Activated CD4-positive, CD25-positive, alpha-beta regulatory T cell treated with anti-CD3 and anti-CD28 coated beads, Interleukin-2, amount 50 U/mL, for 16 hours (primary cell): ENCODE data around the gene PGC.
A peak's percentile ranks its signal among the peaks of the same experiment; 100 is the strongest.

ENCODE experiments used
- DNase-seq: peaks from one replicate; pipeline ENCODE4 v3.0.0-alpha.2; 2020; ENCODE audit warnings: low read depth, low spot score

PGC gene

DNA sequence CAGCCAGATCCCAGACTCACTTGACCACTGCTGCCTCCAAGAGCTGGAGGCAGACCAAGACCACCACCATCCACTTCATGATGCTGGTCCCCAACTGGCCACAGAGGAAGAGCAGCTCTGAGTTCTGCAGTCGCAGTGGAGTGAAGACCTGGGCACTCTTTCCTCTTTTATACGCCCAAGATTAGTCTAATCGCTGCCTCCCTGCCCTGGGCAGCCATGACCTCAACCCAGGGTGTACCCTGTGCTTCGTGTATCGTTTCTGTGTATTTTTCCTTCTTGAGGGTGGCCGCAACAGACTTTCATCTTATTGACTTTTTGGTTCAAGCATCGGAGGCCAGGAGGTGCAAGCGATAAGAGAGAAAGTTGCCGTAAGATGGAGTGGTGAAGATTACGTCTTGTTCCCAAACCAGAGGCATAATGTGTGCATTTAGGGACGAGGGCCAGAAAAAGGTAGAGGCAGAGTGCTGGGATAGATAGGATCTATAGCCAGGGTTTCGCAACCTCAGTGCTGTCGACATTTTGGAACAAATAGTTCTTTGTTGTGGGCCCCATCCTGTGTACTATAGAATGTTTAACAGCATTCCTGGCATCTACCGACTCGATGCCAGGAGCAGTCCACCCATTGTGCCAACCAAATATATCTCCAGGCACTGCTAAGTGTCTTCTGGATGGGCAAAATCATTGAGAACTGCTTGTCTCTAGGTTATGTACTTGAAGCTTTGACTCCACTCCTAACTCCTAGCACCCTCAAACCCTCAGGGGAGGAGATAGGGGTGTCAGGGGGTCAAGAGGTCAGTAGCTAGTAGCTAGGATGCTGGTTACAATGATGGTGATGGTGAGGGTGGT, at the start of gene PGC:
PGC (minus strand) TSS at position 142 of the 846 bp plus-strand sequence; CDS start at position 79, 63 bp downstream.
- no peak for DNase-seq

DNA sequence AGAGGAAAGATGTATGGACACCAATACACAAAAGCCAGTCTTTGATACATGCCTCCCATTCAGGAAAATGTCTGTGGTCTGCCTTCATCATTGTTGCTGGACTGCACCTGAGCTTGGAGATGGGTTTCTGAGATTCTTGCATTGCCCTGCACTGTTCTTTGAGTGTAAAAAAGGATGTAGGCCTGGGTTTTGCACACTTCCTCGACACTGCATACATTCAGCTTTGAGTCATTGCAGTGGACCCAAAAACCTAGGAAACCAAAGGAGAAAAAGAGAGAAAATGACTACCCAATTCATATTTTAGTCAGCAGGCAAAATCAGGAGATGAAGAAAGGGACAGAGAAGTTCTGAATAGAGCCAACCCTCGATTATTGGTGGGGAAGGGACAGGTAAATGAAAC, 49.3 kb upstream of the PGC start:
- no peak for DNase-seq

DNA sequence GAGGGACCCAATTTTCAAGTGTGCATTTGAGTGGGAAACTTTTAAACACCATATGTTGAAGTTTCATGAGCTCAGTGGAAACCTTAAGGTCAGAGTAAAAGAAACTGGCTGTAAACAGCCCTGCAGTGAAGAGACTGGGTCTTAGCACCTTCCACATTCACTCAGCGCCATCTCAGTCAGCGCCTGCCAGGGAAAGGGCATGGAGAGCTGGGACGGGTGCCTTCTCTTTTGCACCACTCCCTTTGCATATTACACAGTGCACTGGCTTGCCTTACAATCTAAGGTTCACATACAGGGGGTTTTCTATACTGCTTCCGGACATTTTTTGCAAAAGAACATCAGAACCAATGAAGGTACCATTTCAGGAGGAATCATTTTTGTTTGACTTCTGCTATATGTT, 44.8 kb upstream of the PGC start:
- no peak for DNase-seq

DNA sequence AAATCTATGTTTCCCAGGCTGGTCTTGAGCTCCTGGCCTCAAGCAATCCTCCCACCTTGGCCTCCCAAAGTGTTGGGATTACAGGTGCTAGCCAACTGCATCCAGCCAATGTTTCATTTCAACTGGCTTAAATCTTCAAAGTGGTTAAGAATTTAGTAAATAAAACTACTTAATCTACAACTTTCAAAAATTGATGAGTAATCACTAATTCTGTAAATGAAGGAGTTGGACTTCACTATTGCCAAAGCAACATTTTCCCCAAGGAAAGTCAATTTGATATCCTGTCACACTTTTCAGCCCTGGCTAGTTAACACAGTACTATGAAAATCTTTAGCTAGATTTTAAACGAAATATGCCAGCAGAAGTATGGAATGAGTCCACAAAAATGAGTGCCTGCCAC, 44.1 kb upstream of the PGC start:
- DNase-seq, result no peak

DNA sequence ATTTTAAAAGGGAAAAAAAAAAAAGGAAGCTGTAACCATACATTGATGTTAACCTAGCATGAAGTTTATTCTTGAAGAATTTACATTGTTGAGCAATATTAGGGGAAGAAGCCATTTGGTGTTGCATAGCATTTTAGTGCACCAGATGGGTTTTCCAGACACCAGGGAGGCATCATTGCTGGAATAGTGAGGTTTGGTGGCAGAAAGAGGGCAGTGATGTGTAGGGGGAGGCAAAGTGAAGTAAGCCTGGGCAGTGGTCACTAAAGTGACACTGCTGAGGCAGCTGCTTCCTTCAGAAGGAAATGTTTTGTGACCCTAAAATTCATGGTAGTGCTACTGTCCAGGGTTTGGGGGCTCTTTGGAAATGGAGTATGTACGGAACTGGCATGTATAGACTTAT, 42.8 kb upstream of the PGC start:
- no peak for DNase-seq

DNA sequence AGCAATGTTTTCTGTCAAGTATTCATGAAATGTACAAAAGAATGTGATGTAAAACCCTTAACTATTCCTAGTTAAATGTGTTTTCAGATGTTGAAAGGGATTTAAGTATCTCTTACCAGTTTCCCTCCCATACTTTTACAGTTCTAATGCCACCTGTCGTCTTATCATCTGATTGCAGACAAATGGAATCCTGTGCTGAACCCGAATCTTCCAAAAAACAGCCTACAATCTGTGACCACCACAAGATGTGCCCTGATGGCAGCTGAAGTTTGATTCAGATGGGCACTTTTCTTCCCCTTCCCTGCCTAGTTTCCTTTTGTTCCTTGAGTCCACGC, 42.2 kb upstream of the PGC start:
- no peak for DNase-seq

DNA sequence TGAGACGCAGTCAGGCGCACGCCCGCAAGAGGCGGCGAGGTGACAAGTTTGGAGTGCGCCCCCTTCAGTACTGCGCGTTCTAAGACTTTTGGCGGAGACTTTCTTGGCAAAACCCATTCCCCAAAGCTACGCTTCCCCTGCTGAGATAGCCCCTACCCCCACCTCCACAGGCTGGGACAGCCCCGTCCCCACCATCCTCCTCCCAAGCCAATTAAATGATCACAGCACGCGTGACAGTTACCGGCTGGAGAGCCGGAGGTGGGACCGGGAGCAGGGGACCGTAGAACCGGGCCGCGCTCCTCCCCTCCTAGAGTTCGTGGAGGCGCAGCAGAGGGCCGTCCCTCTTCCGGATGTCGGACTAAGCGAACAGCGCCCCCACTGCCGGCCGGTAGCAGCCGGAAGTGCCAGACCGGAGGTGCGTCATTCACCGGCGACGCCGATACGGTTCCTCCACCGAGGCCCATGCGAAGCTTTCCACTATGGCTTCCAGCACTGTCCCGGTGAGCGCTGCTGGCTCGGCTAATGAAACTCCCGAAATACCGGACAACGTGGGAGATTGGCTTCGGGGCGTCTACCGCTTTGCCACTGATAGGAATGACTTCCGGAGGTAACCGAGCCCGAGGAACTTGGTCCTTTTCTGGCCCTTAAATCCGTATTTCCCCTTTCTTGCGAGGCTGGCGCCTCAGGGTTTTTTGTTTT, 40.2 kb upstream of the PGC start, which contains the start of gene TOMM6:
TOMM6 (plus strand) TSS at position 476 of the 699 bp plus-strand sequence; CDS start at position 480, 4 bp downstream.
- peak; percentile 87 for DNase-seq

DNA sequence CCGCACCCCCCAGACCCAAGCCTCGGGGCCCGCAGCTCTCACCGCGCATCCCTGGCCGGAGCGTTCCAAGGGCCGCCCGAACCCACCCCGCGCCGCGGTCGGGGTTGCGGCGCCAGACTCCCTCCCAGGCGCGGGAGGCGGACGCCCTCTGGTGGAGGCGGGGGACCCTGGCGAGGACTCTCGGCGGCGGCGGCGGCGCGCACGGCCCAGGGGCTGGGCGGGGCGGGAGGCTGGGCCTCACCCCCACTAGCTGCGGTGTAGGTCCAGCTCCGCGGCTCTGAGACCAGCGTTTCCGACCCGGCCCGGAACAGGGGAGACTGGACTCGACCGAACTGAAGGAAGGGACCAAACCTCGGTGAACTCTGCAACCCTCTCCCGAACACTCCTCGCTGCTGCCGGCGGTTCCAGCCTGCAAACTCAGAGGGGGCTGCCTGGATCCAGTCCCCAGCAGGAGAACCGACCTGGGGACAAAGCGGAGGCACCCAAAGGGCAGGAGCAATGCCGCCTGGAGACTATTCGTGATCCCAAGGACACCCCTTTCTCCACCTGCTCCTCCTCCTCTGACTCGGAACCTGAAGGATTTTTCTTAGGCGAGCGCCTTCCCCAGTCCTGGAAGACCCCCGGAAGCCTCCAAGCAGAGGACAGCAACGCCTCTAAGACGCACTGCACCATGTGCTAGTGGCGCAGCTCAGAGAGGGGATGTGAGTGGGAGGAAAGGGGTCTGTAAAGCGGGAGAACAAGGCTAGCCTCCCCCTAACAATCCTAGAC, 39.4 kb upstream of the PGC start:
- DNase-seq, result peak; percentile 80

DNA sequence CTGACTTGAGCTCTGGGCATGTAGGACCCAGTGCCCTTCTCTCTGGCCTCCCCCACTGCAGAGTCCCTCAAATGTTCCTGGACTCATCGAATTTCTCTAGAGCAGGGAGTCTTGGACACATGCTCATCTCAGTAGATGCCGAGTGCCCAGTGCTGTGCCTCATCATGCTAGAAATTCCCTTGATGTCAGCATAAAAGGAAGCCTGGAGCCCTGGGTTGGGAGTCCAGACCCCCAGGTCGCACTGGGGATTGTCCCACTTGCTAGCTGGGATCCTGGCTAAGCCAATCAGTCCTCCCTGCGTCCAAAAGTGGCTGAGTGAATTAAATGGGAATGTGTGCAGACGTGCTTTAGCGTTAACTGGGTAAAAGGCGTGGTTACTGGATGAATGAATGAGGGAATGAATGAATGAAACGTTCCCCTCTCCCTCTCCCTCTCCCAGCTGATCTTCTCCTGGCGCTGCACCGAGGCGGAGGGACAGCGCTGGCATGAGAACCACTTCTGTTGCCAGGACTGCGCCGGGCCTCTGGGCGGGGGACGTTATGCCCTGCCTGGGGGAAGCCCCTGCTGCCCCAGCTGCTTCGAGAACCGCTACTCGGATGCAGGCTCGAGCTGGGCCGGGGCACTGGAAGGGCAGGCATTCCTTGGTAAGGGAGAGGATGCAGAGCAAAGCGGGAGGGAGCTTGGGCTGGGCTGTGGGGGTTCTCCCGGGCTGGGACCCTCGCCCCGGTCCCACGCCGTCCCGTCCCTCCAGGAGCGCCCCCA, 38.7 kb upstream of the PGC start:
- DNase-seq, result no peak

DNA sequence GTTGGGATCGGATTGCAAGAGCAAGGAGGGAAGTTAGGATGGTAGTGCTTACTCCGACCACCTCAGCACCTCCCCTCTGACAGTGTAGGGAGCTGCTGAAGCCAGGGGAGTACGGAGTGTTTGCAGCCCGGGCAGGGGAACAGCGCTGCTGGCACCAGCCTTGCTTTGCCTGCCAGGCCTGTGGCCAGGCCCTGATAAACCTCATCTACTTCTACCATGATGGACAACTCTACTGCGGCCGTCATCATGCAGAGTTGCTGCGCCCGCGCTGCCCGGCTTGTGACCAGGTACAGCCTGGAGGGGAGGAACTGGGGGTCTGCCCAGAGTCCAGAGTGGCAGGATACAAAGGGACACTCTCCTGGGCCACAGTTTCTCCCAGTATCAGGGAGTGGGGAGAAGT, 38.1 kb upstream of the PGC start:
- DNase-seq, result no peak

DNA sequence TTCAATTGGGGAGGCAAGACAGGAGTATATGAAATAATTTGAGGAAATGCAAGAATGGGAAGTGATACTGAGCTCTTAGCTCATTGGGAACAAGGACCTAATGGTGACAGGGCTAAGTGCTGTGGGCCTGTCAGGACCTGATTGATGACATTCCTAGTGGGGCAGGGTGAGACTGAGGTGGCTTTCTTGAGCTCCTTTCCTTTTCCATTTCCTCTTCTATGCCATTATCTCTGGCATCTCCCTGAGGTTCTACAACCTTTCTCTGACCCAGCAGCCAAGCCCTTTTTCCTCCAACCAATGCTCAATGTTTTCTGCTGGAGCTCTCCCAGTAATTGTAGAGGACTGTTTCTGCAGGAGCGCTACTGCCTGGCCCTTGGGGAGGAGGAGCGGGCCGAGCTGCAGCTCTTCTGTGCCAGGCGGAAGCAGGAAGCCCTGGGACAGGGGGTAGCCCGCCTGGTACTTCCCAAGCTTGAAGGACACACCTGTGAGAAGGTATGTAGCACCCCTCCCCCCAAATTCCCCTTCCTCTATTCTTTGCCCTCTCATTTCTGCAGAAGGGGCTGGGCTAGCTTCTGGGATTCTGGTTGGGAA, 37.5 kb upstream of the PGC start:
- DNase-seq, result no peak

DNA sequence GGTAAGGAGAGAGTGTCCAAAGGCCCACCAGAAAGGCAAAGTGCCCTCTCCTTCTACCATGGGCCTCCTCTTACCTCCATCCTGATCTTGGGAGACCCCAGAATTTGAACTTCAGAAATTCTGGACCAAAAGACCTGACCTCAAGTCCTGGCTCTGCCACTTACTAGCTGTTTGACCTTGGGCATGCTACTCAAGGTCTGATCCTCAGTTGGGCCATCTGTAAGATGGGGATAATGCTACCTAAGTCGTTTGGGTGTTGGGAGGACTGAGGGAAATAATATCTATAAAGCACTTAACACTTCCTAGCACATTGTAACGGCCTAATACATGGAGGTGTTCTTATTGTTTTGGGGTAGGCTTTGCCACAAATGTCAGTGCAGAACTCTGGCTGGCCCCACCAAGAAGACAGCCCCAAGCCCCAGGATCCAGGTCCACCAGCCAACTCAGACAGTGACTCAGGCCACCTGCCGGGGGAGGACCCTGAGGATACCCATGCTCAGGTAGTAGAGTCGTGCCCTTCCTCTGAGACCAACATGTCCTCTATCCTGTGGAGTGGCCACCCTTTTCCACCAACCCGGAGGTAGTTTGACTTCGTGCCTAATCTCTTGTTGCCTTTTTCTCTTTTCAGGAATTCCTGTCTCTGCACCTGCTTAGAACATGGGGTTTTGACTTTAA, 36.0 kb upstream of the PGC start:
- DNase-seq, result no peak

DNA sequence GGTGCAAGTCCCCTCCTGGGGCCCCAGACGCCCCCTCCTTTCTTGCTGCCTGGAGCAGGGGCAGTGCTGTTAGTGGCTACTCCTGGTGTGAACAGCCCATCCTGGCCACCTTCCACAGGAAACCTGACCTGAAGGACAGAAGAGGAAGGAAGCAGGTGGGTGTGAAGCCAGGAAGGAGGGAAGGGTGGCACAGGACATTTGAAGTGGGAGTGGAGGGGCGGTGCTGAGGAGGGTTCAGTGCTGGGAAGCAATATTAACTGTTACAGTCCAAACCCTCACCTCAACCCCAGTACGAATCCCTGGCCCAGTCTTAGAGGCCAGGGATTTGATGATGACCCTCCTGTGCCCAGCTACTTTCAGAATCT, 34.2 kb upstream of the PGC start:
- DNase-seq, result no peak

DNA sequence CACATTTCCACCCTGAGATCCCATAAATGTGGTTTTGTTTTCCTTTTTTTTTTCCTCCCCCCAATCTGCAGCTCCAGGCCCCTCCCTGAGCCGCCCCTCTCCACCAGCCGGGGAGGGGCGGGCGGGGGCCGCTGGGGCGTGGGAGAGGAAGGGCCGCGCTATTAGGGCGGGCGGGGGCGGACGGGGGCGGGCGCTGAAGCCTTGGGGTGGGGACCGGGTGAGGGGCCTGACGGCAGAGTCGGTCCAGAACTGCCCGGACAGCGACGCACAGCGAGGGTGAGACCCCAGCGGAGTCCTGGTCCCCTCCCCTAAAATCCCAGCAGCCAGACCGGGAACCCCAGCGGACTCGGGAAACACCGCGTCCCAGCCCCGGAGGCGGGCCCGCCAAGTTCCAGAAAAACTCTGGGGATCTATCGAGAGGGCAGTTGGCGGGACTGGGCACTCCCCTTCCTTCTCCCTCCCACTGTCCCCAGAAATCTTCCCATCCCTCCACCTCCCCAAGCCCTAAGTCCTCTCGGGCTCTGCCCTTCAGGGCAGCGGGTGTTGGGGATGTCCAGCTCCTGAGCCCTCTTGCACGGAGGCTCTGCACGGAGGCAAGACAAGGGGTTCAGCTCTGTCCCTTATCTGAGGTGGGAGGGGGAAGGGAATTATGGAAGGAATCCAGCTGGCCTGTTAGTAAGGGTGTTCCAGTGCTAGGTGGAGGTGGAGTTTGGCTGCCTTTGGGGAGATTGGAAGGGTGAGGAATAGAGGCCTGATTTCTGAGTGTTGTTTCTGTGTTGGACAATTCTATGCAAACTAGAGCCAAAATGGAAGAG, 33.6 kb upstream of the PGC start, which contains the start of gene PRICKLE4:
PRICKLE4 (plus strand) TSS at position 232 of the 815 bp plus-strand sequence. CDS start 2,692 bp downstream, outside the sequence.
- no peak for DNase-seq

DNA sequence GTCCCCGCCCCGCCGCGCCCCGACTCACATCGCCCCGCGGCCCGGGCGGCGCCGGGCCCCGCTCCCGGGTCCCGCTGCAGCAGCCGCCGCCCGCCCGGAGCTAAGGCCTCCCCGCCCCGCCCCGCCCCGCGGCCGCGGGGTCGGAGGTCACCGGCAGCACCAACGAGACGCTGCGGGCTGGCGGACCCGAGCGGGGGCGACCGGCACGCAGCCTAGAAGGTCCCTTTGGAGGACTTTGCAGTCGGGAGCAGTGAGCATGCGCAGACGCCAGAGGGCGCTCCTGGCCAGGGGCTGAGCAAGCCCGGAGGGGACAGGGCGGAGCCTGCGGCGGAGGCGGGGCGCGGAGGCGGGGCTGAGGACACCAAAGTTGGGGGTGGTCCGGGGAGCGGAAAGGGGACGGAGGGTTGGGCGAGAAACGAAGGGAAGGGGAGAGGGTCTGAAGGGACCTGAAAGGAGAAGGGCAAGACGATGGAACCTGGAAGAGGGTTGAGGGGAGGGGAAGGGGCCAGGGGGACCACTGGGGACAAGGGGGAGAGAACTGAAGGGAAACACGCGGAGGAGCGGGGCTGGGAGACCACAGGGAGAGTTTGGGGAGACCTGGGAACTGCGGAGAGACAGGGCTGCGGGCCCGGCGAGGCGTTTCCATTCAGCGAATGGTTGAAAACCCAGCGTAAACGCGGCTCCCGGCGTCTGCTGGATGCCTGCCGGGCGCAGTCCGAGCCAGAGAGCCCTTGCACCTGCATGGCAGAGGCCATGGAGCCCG, 32.8 kb upstream of the PGC start, which contains the start of gene FRS3:
FRS3 (minus strand) TSS at position 113 of the 763 bp plus-strand sequence. CDS start 2,913 bp downstream, outside the sequence.
- peak; percentile 98 for DNase-seq

DNA sequence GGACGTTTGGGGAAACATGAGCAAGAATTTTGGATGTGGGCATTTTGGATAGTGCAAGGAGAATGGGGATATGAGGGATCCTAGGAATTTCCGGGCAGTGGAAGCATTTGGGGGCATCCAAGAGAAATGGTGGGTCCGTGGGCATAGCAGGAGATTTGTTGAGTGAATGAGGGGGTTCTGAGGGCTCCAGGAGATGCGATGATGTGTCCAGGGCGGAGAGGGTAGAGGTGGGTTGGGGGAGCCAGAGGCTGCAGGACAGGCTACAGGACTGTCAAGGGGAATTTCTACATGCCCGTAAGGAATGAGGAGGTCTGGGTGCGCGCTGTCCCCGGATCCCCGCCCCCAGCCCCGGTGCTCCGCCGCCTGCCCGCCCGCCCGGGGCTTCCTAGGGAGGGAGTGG, 32.1 kb upstream of the PGC start:
- DNase-seq, result no peak

DNA sequence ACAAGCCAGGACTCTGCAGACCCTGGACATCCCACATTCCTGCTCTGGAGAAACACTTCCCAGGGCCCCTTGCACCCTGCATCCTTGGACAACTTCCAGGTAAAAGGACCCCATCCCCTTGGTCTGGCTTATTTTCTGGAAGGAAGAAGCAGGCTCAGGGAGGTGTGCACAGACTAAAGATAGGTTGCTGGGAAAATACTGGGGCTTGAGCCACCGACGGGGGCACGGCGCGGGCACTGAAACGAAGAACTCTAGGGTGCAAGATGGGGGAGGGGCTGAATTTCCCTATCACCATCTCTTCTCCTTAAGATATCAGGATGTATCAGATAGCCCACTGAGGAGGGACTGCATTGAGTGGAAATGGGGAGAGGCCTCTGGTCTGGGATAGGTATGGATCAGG, 31.7 kb upstream of the PGC start:
- no peak for DNase-seq

DNA sequence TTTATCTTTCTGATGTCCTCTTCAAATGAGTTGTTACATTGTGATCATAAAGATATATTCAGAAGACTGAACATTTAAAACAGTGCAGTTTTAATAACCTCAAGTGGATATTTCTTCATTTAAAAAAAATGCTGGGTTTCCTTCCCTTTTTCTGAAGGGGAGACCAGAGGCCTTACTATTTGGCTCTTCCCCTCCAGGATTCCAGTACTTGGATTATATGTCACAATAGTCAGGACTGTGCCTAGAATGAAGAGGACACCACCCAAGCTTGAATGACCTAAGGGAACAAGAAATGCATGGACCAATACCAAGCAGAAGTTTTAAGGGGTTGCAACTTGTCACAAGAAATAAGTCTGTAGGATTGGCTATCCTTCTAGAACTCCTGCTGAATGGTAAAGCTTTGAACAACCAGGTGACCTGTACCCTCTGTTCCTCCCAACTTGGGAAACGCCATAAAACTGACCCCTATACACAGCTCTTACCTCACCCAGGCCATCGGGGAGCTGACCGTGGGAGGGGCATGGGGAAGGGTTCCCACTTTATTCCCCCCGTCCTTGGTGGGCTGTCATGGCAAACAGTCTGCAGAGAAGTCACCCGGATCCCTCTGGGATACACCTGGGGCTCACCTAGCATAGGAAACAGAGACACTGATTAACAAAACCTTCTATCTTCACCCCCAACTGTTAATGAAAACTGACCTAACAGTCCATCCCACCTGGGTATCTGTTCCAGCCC, 30.5 kb upstream of the PGC start:
- DNase-seq, result no peak
